HEK293 (cell line): ENCODE measurements around the gene GRIPAP1.

ENCODE experiments used
- CTCF ChIA-PET: fragments of 350-600 bp; formaldehyde crosslinking; extraction: SDS; loops from one replicate; lab custom pipeline; 2021; ENCODE audit warnings: antibody characterized with exemption; lab: Yijun Ruan, JAX
- POLR2A ChIA-PET: fragments of 300-600 bp; formaldehyde crosslinking; extraction: SDS; loops from one replicate; lab custom pipeline; 2020; ENCODE audit warnings: antibody characterized with exemption, inconsistent platforms; lab: Yijun Ruan, JAX
- H3K27ac ChIP-seq: fragments of 200-500 bp; sonication (Bioruptor generic); 2 replicates; pipeline ENCODE4 v1.5.1; 2014; ENCODE audit warnings: low read depth, low read length, control low read depth, inconsistent platforms; ENCODE audit errors: extremely low read depth
- H3K36me3 ChIP-seq, 2 experiments: fragments of 200-500 bp in 1 of 2; sonication (Bioruptor generic) in 1 of 2; 1 replicate in 1 of 2; 2 replicates in 1 of 2; pipeline ENCODE4 v1.5.1; 2014 to 2017; ENCODE audit warnings: inconsistent platforms in 2 of 2, low read length in 2 of 2; ENCODE audit not compliant: control insufficient read depth in 2 of 2, insufficient read depth in 1 of 2
- H3K4me1 ChIP-seq: fragments of 200-500 bp; sonication (Bioruptor generic); 2 replicates; pipeline ENCODE4 v1.5.1; 2014; ENCODE audit warnings: mild to moderate bottlenecking, low read length, inconsistent platforms; ENCODE audit not compliant: control insufficient read depth, insufficient read depth
- H3K4me3 ChIP-seq: 2 replicates; pipeline ENCODE4 v1.5.1; 2011; ENCODE audit warnings: low read depth, mild to moderate bottlenecking, control low read depth, low read length, moderate library complexity
- H3K9me3 ChIP-seq: fragments of 200-500 bp; sonication (Bioruptor generic); 2 replicates; pipeline ENCODE4 v1.5.1; 2014; ENCODE audit warnings: low read depth, low read length, inconsistent platforms; ENCODE audit not compliant: control insufficient read depth, insufficient read depth
- BCL6B ChIP-seq: fragments of 450-650 bp; formaldehyde crosslinking; IDR thresholded peaks from 2 replicates; pipeline ENCODE4 v1.5.1; 2017; ENCODE audit warnings: missing biosample characterization, missing genetic modification characterization
- HOXA7 ChIP-seq: sonication (generic); formaldehyde crosslinking; IDR thresholded peaks from 2 replicates; pipeline ENCODE4 v1.8.1; 2022; ENCODE audit warnings: missing genetic modification reagents, borderline replicate concordance
- PRDM6 ChIP-seq: fragments of 450-650 bp; formaldehyde crosslinking; IDR thresholded peaks from 2 replicates; pipeline ENCODE4 v1.5.1; 2017; ENCODE audit warnings: missing biosample characterization, missing genetic modification characterization
- REST ChIP-seq: fragments of 450-650 bp; formaldehyde crosslinking; IDR thresholded peaks from 2 replicates; pipeline ENCODE4 v1.5.1; 2016; ENCODE audit warnings: missing biosample characterization, missing genetic modification characterization
- ZBTB49 ChIP-seq: fragments of 450-650 bp; formaldehyde crosslinking; IDR thresholded peaks from 2 replicates; pipeline ENCODE4 v1.5.1; 2016; ENCODE audit warnings: missing biosample characterization, missing genetic modification characterization, low read depth
- ZBTB6 ChIP-seq: fragments of 450-650 bp; formaldehyde crosslinking; IDR thresholded peaks from 2 replicates; pipeline ENCODE4 v1.5.1; 2017; ENCODE audit warnings: missing biosample characterization, missing genetic modification characterization
- ZNF157 ChIP-seq: fragments of 450-650 bp; formaldehyde crosslinking; IDR thresholded peaks from 2 replicates; pipeline ENCODE4 v1.5.1; 2016; ENCODE audit warnings: missing biosample characterization, missing genetic modification characterization
- ZNF19 ChIP-seq: fragments of 450-650 bp; formaldehyde crosslinking; IDR thresholded peaks from 2 replicates; pipeline ENCODE4; 2016; ENCODE audit warnings: missing biosample characterization, missing genetic modification characterization, low read depth
- ZNF202 ChIP-seq: fragments of 450-650 bp; formaldehyde crosslinking; IDR thresholded peaks from 2 replicates; pipeline ENCODE4 v1.5.1; 2016; ENCODE audit warnings: missing biosample characterization, missing genetic modification characterization, borderline replicate concordance
- ZNF214 ChIP-seq: fragments of 450-650 bp; formaldehyde crosslinking; IDR thresholded peaks from 2 replicates; pipeline ENCODE4 v1.5.1; 2017; ENCODE audit warnings: missing biosample characterization, mild to moderate bottlenecking, missing genetic modification characterization, borderline replicate concordance
- ZNF362 ChIP-seq: fragments of 450-650 bp; formaldehyde crosslinking; IDR thresholded peaks from 2 replicates; pipeline ENCODE4 v1.5.1; 2016; ENCODE audit warnings: missing biosample characterization, missing genetic modification characterization
- ZNF394 ChIP-seq: fragments of 450-650 bp; formaldehyde crosslinking; IDR thresholded peaks from 2 replicates; pipeline ENCODE4 v1.5.1; 2016; ENCODE audit warnings: missing biosample characterization, missing genetic modification characterization, mild to moderate bottlenecking, moderate library complexity, borderline replicate concordance
- ZNF560 ChIP-seq: fragments of 450-650 bp; formaldehyde crosslinking; IDR thresholded peaks from 2 replicates; pipeline ENCODE4 v1.5.1; 2017; ENCODE audit warnings: missing biosample characterization, missing genetic modification characterization, borderline replicate concordance
- ZNF707 ChIP-seq: fragments of 450-650 bp; formaldehyde crosslinking; IDR thresholded peaks from 2 replicates; pipeline ENCODE4 v1.5.1; 2016; ENCODE audit warnings: missing biosample characterization, missing genetic modification characterization
- ZNF830 ChIP-seq: fragments of 450-650 bp; IDR thresholded peaks from 2 replicates; pipeline ENCODE4 v1.5.0; 2018; ENCODE audit warnings: missing biosample characterization, missing genetic modification characterization, low read depth, mild to moderate bottlenecking, moderate library complexity
- ZSCAN4 ChIP-seq: fragments of 450-650 bp; formaldehyde crosslinking; IDR thresholded peaks from 2 replicates; pipeline ENCODE4 v1.5.1; 2017; ENCODE audit warnings: missing biosample characterization, missing genetic modification characterization

GRIPAP1 gene

GRCh38 chrX:48996969-48997368 is 5.1 kb downstream of the GRIPAP1 start:
- ChIA-PET CTCF (interaction anchor here (1.2 kb wide), 1 partner anchor 25 kb away, joined by 4 read pairs; the partner anchor contains the start of gene KCND1), POLR2A (no interaction called here)
- H3K9me3 ChIP-seq = no peaks in the 10 kb centered on the region
- no peak overlapping the region for H3K4me3 ChIP-seq
- no peaks in the 10 kb centered on the region for H3K4me1 ChIP-seq
- TF ChIP-seq REST (tag by site-specific recombination) (peak; percentile 97), ZBTB49 (tag by site-specific recombination) (no peak)
- peaks cover 11 to 68% of the 10 kb centered on the region in 2 experiments for H3K36me3 ChIP-seq
- H3K27ac ChIP-seq = no peak overlapping the region

GRCh38 chrX:48992341-48992740 is 9.7 kb downstream of the GRIPAP1 start:
- ChIA-PET CTCF (interaction anchor here (0.7 to 1.0 kb wide), 2 partner anchors 20 to 46 kb away, joined by 3 read pairs; no protein-coding TSS in a partner anchor), POLR2A (interaction anchor here (0.5 kb wide), 1 partner anchor 19 kb away, joined by 3 read pairs; no protein-coding TSS in a partner anchor)
- TF ChIP-seq ZNF214 (tag by site-specific recombination) (no peak), ZNF202 (no peak), ZSCAN4 (tag by site-specific recombination) (no peak)
- no peaks in the 10 kb centered on the region for H3K4me1 ChIP-seq
- H3K36me3 ChIP-seq = peaks cover 4 to 84% of the 10 kb centered on the region in 2 experiments
- H3K27ac ChIP-seq = no peak overlapping the region
- H3K9me3 ChIP-seq = no peaks in the 10 kb centered on the region
- H3K4me3 ChIP-seq = no peak overlapping the region

GRCh38 chrX:48989483-48989882 is 12.6 kb downstream of the GRIPAP1 start:
- Histone ChIP-seq H3K4me1 (no peaks in the 10 kb centered on the region), H3K9me3 (no peaks in the 10 kb centered on the region), H3K27ac (no peak overlapping the region), H3K36me3 (peaks cover 0 to 66% of the 10 kb centered on the region in 2 experiments; a peak in 2 of 3 replicates), H3K4me3 (no peak overlapping the region)
- CTCF ChIA-PET = no interaction called here
- no peak for TF ChIP-seq ZNF157 (tag by site-specific recombination)
- no peak for TF ChIP-seq BCL6B (tag by site-specific recombination)
- no peak for TF ChIP-seq ZNF830 (tag by site-specific recombination)
- no peak for TF ChIP-seq ZNF707
- no peak for TF ChIP-seq ZNF560 (tag by site-specific recombination)
- no peak for TF ChIP-seq ZNF362 (tag by site-specific recombination)
- TF ChIP-seq PRDM6 = no peak
- no peak for TF ChIP-seq ZNF394 (tag by site-specific recombination)
- TF ChIP-seq ZNF19 (tag by site-specific recombination) = no peak
- no peak for TF ChIP-seq ZBTB6 (tag by site-specific recombination)
- no peak for TF ChIP-seq HOXA7 (CRISPR knock-in tag)
- POLR2A ChIA-PET = no interaction called here
